Neural cell (in vitro differentiated cells): Measurements from ENCODE around the gene CHD6.

Source experiments
- EZH2 ChIP-seq: fragments of 200-600, 300-800 bp; shearing (Covaris generic), sonication (generic); IDR thresholded peaks from 2 replicates; pipeline ENCODE4 v1.6.1; 2014; ENCODE audit warnings: antibody characterized with exemption, low read length, borderline replicate concordance, mild to moderate bottlenecking; ENCODE audit not compliant: insufficient read depth, poor library complexity, severe bottlenecking
- MXI1 ChIP-seq: fragments of 450-650 bp; conservative IDR thresholded peaks from 2 replicates; pipeline ENCODE4 v1.6.1; 2014; ENCODE audit warnings: antibody characterized with exemption, mild to moderate bottlenecking; ENCODE audit not compliant: poor library complexity, severe bottlenecking
- RAD21 ChIP-seq: fragments of 450-650 bp; conservative IDR thresholded peaks from 2 replicates; pipeline ENCODE4 v1.6.1; 2014; ENCODE audit warnings: antibody characterized with exemption, mild to moderate bottlenecking, moderate library complexity
- SMC3 ChIP-seq: fragments of 450-650 bp; conservative IDR thresholded peaks from 2 replicates; pipeline ENCODE4 v1.6.1; 2014; ENCODE audit warnings: antibody characterized with exemption, mild to moderate bottlenecking, moderate library complexity; ENCODE audit not compliant: poor library complexity
- TF ChIP-seq, protein P1 (sequence below): fragments of 450-650 bp; IDR thresholded peaks from 2 replicates; pipeline ENCODE4 v1.5.1; 2014; ENCODE audit warnings: antibody characterized with exemption, mild to moderate bottlenecking, moderate library complexity; ENCODE audit not compliant: poor library complexity, severe bottlenecking
- TF ChIP-seq, protein P2 (sequence below): IDR thresholded peaks from 2 replicates; pipeline ENCODE4 v1.6.1; 2012; ENCODE audit warnings: borderline replicate concordance

DNA sequence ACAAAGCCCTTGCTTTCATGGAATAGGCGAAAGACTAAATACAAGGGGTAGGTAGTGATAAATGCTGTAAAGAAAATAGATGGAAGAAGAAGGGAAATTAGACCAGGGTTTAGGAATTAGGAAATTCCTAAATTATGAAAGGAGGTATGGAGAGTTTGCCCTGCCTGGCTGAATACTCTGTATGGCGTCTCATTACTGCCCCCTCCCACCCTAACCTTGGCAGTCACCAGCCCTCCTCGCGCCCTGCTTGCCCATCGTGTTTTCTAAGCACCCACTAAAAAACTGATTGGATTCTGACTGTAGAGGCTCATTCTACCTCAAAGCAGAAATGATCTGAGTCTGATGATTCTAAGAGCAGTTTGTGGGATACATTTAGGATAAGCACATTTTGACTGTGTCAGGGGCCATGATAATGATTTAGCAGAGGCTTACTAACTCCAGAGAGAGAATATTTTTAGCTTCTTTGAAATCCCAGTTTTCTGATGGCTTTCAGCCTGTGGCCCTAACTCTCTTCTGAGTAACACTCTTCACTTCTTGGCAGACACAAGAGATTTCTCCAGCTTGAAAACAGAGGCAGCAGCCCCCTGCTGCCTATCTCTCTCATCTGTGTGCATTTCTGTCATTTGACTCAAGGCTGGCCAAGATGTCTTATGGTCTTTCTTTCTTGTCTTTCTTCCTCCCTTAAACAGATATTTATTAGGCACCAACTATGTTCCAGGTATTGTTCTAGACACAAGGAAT lies 1.4 kb upstream of the CHD6 start:
- TF ChIP-seq, protein P1, sequence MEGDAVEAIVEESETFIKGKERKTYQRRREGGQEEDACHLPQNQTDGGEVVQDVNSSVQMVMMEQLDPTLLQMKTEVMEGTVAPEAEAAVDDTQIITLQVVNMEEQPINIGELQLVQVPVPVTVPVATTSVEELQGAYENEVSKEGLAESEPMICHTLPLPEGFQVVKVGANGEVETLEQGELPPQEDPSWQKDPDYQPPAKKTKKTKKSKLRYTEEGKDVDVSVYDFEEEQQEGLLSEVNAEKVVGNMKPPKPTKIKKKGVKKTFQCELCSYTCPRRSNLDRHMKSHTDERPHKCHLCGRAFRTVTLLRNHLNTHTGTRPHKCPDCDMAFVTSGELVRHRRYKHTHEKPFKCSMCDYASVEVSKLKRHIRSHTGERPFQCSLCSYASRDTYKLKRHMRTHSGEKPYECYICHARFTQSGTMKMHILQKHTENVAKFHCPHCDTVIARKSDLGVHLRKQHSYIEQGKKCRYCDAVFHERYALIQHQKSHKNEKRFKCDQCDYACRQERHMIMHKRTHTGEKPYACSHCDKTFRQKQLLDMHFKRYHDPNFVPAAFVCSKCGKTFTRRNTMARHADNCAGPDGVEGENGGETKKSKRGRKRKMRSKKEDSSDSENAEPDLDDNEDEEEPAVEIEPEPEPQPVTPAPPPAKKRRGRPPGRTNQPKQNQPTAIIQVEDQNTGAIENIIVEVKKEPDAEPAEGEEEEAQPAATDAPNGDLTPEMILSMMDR, result no peak
- TF ChIP-seq, protein P2, sequence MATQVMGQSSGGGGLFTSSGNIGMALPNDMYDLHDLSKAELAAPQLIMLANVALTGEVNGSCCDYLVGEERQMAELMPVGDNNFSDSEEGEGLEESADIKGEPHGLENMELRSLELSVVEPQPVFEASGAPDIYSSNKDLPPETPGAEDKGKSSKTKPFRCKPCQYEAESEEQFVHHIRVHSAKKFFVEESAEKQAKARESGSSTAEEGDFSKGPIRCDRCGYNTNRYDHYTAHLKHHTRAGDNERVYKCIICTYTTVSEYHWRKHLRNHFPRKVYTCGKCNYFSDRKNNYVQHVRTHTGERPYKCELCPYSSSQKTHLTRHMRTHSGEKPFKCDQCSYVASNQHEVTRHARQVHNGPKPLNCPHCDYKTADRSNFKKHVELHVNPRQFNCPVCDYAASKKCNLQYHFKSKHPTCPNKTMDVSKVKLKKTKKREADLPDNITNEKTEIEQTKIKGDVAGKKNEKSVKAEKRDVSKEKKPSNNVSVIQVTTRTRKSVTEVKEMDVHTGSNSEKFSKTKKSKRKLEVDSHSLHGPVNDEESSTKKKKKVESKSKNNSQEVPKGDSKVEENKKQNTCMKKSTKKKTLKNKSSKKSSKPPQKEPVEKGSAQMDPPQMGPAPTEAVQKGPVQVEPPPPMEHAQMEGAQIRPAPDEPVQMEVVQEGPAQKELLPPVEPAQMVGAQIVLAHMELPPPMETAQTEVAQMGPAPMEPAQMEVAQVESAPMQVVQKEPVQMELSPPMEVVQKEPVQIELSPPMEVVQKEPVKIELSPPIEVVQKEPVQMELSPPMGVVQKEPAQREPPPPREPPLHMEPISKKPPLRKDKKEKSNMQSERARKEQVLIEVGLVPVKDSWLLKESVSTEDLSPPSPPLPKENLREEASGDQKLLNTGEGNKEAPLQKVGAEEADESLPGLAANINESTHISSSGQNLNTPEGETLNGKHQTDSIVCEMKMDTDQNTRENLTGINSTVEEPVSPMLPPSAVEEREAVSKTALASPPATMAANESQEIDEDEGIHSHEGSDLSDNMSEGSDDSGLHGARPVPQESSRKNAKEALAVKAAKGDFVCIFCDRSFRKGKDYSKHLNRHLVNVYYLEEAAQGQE, result no peak
- TF ChIP-seq SMC3, result no peak
- TF ChIP-seq RAD21, result no peak
- TF ChIP-seq EZH2, result no peak
- no peak for TF ChIP-seq MXI1
